ENCODE data around the gene SNRNP70.
"Not testable (repeated sequence)": the region's sequence is repeated elsewhere in the genome, so short reads cannot be mapped to it uniquely, and the experiment has no call there.

The SNRNP70 gene

GRCh38 chr19:49120325-49120683, 35.1 kb downstream of the SNRNP70 start:
- 26% methylated on average over 15 of the region's 16 CpGs for WGBS (ENCODE audit: insufficient coverage)

GRCh38 chr19:49120868-49121267, 35.6 kb downstream of the SNRNP70 start:
- ChIA-PET POLR2A (no interaction called here), CTCF (interaction anchor here (0.7 to 2.5 kb wide), 6 partner anchors 15 to 233 kb away, joined by 3 to 11 read pairs (median 4); no protein-coding TSS in a partner anchor)
- H3K27ac ChIP-seq (ENCODE audit: insufficient read depth in 1 of 2, low read depth in 1 of 2, low read length in 2 of 2, poor library complexity in 1 of 2, severe bottlenecking in 2 of 2): no peak overlapping the region
- 100% methylated on average over 2 of the region's 2 CpGs for WGBS (ENCODE audit: insufficient coverage)
- peaks cover 0 to 22% (median 11%) of the 10 kb centered on the region in 5 experiments for H3K27me3 ChIP-seq (replicated peaks in 2 of 5; ENCODE audit: control insufficient read depth in 4 of 5, insufficient read depth in 5 of 5, low read length in 4 of 5)
- H3K4me3 ChIP-seq (ENCODE audit: control insufficient read depth in 1 of 7, extremely low read depth in 1 of 7, insufficient read depth in 4 of 7, low read depth in 2 of 7, low read length in 6 of 7): no peak overlapping the region
- DNase-seq: no peak
- peaks cover 2 to 36% (median 25%) of the 10 kb centered on the region in 4 experiments for H3K4me1 ChIP-seq (ENCODE audit: control extremely low read depth in 1 of 4, control insufficient read depth in 4 of 4, insufficient read depth in 4 of 4, low read length in 3 of 4)
- no peaks in the 10 kb centered on the region for H3K9me3 ChIP-seq (ENCODE audit: control extremely low read depth in 1 of 5, control insufficient read depth in 4 of 5, insufficient read depth in 2 of 5, low read depth in 1 of 5, low read length in 4 of 5)
- H3K36me3 ChIP-seq (ENCODE audit: control insufficient read depth in 4 of 4, insufficient read depth in 4 of 4, low read length in 3 of 4): no peaks in the 10 kb centered on the region

More at GRCh38 chr19:49120325-49120683, 35.1 kb downstream of the SNRNP70 start:
- Histone ChIP-seq H3K27ac (ENCODE audit: insufficient read depth in 1 of 2, low read depth in 1 of 2, low read length in 2 of 2, poor library complexity in 1 of 2, severe bottlenecking in 2 of 2) (no peak overlapping the region), H3K36me3 (ENCODE audit: control insufficient read depth in 4 of 4, insufficient read depth in 4 of 4, low read length in 3 of 4) (no peaks in the 10 kb centered on the region), H3K4me3 (ENCODE audit: control insufficient read depth in 1 of 7, extremely low read depth in 1 of 7, insufficient read depth in 4 of 7, low read depth in 2 of 7, low read length in 6 of 7) (peak overlapping the region in 2 of 7 experiments; percentile 55 to 71), H3K27me3 (replicated peaks in 2 of 5; ENCODE audit: control insufficient read depth in 4 of 5, insufficient read depth in 5 of 5, low read length in 4 of 5) (peaks cover 0 to 22% (median 11%) of the 10 kb centered on the region in 5 experiments), H3K9me3 (ENCODE audit: control extremely low read depth in 1 of 5, control insufficient read depth in 4 of 5, insufficient read depth in 2 of 5, low read depth in 1 of 5, low read length in 4 of 5) (no peaks in the 10 kb centered on the region), H3K4me1 (ENCODE audit: control extremely low read depth in 1 of 4, control insufficient read depth in 4 of 4, insufficient read depth in 4 of 4, low read length in 3 of 4) (peaks cover 2 to 36% (median 25%) of the 10 kb centered on the region in 4 experiments)
- ChIA-PET CTCF (interaction anchor here (0.7 to 2.5 kb wide), 5 partner anchors 14 to 233 kb away, joined by 3 to 11 read pairs (median 4); no protein-coding TSS in a partner anchor), POLR2A (no interaction called here)
- no peak for DNase-seq

GRCh38 chr19:49121841-49122240, 36.6 kb downstream of the SNRNP70 start:
- POLR2A ChIA-PET; DNase-seq; H3K27ac ChIP-seq (ENCODE audit: insufficient read depth in 1 of 2, low read depth in 1 of 2, low read length in 2 of 2, poor library complexity in 1 of 2, severe bottlenecking in 2 of 2); H3K4me3 ChIP-seq (ENCODE audit: control insufficient read depth in 1 of 7, extremely low read depth in 1 of 7, insufficient read depth in 4 of 7, low read depth in 2 of 7, low read length in 6 of 7); H3K9me3 ChIP-seq (ENCODE audit: control extremely low read depth in 1 of 5, control insufficient read depth in 4 of 5, insufficient read depth in 2 of 5, low read depth in 1 of 5, low read length in 4 of 5); H3K36me3 ChIP-seq (ENCODE audit: control insufficient read depth in 4 of 4, insufficient read depth in 4 of 4, low read length in 3 of 4): not testable (repeated sequence)
- Histone ChIP-seq H3K4me1 (ENCODE audit: control extremely low read depth in 1 of 4, control insufficient read depth in 4 of 4, insufficient read depth in 4 of 4, low read length in 3 of 4) (peaks cover 2 to 28% (median 24%) of the 10 kb centered on the region in 4 experiments), H3K27me3 (replicated peaks in 2 of 5; ENCODE audit: control insufficient read depth in 4 of 5, insufficient read depth in 5 of 5, low read length in 4 of 5) (peaks cover 2 to 22% (median 11%) of the 10 kb centered on the region in 5 experiments)
- CTCF ChIA-PET: interaction anchor here (1.6 to 2.5 kb wide), 4 partner anchors 16 to 27 kb away, joined by 3 to 11 read pairs (median 6); no protein-coding TSS in a partner anchor
- 82% methylated on average over 5 of the region's 10 CpGs for WGBS (ENCODE audit: insufficient coverage)

- H3K9me3 ChIP-seq (ENCODE audit: control extremely low read depth in 1 of 5, control insufficient read depth in 4 of 5, insufficient read depth in 2 of 5, low read depth in 1 of 5, low read length in 4 of 5); H3K36me3 ChIP-seq (ENCODE audit: control insufficient read depth in 4 of 4, insufficient read depth in 4 of 4, low read length in 3 of 4); POLR2A ChIA-PET; H3K4me3 ChIP-seq (ENCODE audit: control insufficient read depth in 1 of 7, extremely low read depth in 1 of 7, insufficient read depth in 4 of 7, low read depth in 2 of 7, low read length in 6 of 7); DNase-seq; H3K27ac ChIP-seq (ENCODE audit: insufficient read depth in 1 of 2, low read depth in 1 of 2, low read length in 2 of 2, poor library complexity in 1 of 2, severe bottlenecking in 2 of 2): not testable (repeated sequence)
- CTCF ChIA-PET: interaction anchor here (1.2 to 1.6 kb wide), 2 partner anchors 10 to 23 kb away, joined by 3 read pairs; partner anchors contain the start of gene LIN7B
- H3K27me3 ChIP-seq (replicated peaks in 2 of 5; ENCODE audit: control insufficient read depth in 4 of 5, insufficient read depth in 5 of 5, low read length in 4 of 5): peaks cover 2 to 22% (median 11%) of the 10 kb centered on the region in 5 experiments
- 94% methylated on average over 10 of the region's 11 CpGs for WGBS (ENCODE audit: insufficient coverage)
- peaks cover 1 to 24% (median 16%) of the 10 kb centered on the region in 4 experiments for H3K4me1 ChIP-seq (ENCODE audit: control extremely low read depth in 1 of 4, control insufficient read depth in 4 of 4, insufficient read depth in 4 of 4, low read length in 3 of 4)
Observed at GRCh38 chr19:49123285-49123684, 38.0 kb downstream of the SNRNP70 start.

- Histone ChIP-seq H3K36me3 (ENCODE audit: control insufficient read depth in 4 of 4, insufficient read depth in 4 of 4, low read length in 3 of 4) (no peaks in the 10 kb centered on the region), H3K9me3 (ENCODE audit: control extremely low read depth in 1 of 5, control insufficient read depth in 4 of 5, insufficient read depth in 2 of 5, low read depth in 1 of 5, low read length in 4 of 5) (no peaks in the 10 kb centered on the region), H3K4me1 (ENCODE audit: control extremely low read depth in 1 of 4, control insufficient read depth in 4 of 4, insufficient read depth in 4 of 4, low read length in 3 of 4) (peaks cover 0 to 15% (median 8%) of the 10 kb centered on the region in 4 experiments), H3K27ac (ENCODE audit: insufficient read depth in 1 of 2, low read depth in 1 of 2, low read length in 2 of 2, poor library complexity in 1 of 2, severe bottlenecking in 2 of 2) (no peak overlapping the region), H3K27me3 (replicated peaks in 2 of 5; ENCODE audit: control insufficient read depth in 4 of 5, insufficient read depth in 5 of 5, low read length in 4 of 5) (peaks cover 2 to 15% (median 9%) of the 10 kb centered on the region in 5 experiments), H3K4me3 (ENCODE audit: control insufficient read depth in 1 of 7, extremely low read depth in 1 of 7, insufficient read depth in 4 of 7, low read depth in 2 of 7, low read length in 6 of 7) (no peak overlapping the region)
- POLR2A ChIA-PET: interaction anchor here (0.6 kb wide), 1 partner anchor 11 kb away, joined by 4 read pairs; the partner anchor contains the start of gene LIN7B
- no peak for DNase-seq
- CTCF ChIA-PET: interaction anchor here (0.8 kb wide), 1 partner anchor 11 kb away, joined by 5 read pairs; the partner anchor contains the start of gene LIN7B
- WGBS (ENCODE audit: insufficient coverage): 90% methylated on average over 11 of the region's 23 CpGs
Observed at GRCh38 chr19:49125025-49125731, 39.9 kb downstream of the SNRNP70 start.

- ChIA-PET POLR2A (no interaction called here), CTCF (no interaction called here)
- Histone ChIP-seq H3K4me3 (ENCODE audit: control insufficient read depth in 1 of 7, extremely low read depth in 1 of 7, insufficient read depth in 4 of 7, low read depth in 2 of 7, low read length in 6 of 7) (no peak overlapping the region), H3K27ac (ENCODE audit: insufficient read depth in 1 of 2, low read depth in 1 of 2, low read length in 2 of 2, poor library complexity in 1 of 2, severe bottlenecking in 2 of 2) (no peak overlapping the region), H3K27me3 (replicated peaks in 2 of 5; ENCODE audit: control insufficient read depth in 4 of 5, insufficient read depth in 5 of 5, low read length in 4 of 5) (peaks cover 0 to 4% (median 2%) of the 10 kb centered on the region in 5 experiments), H3K36me3 (ENCODE audit: control insufficient read depth in 4 of 4, insufficient read depth in 4 of 4, low read length in 3 of 4) (no peaks in the 10 kb centered on the region), H3K4me1 (ENCODE audit: control extremely low read depth in 1 of 4, control insufficient read depth in 4 of 4, insufficient read depth in 4 of 4, low read length in 3 of 4) (peaks cover 0 to 11% (median 6%) of the 10 kb centered on the region in 4 experiments), H3K9me3 (ENCODE audit: control extremely low read depth in 1 of 5, control insufficient read depth in 4 of 5, insufficient read depth in 2 of 5, low read depth in 1 of 5, low read length in 4 of 5) (peaks cover 0 to 2% (median 0%) of the 10 kb centered on the region in 5 experiments)
- DNase-seq: no peak
- WGBS (ENCODE audit: insufficient coverage): 100% methylated on average over 1 of the region's 4 CpGs
Observed at GRCh38 chr19:49126575-49126974, 41.3 kb downstream of the SNRNP70 start.

- peak overlapping the region in 1 of 7 experiments; percentile 52 for H3K4me3 ChIP-seq (ENCODE audit: control insufficient read depth in 1 of 7, extremely low read depth in 1 of 7, insufficient read depth in 4 of 7, low read depth in 2 of 7, low read length in 6 of 7)
- not testable (repeated sequence) for H3K27ac ChIP-seq (ENCODE audit: insufficient read depth in 1 of 2, low read depth in 1 of 2, low read length in 2 of 2, poor library complexity in 1 of 2, severe bottlenecking in 2 of 2); H3K9me3 ChIP-seq (ENCODE audit: control extremely low read depth in 1 of 5, control insufficient read depth in 4 of 5, insufficient read depth in 2 of 5, low read depth in 1 of 5, low read length in 4 of 5); DNase-seq; H3K36me3 ChIP-seq (ENCODE audit: control insufficient read depth in 4 of 4, insufficient read depth in 4 of 4, low read length in 3 of 4); H3K27me3 ChIP-seq (replicated peaks in 2 of 5; ENCODE audit: control insufficient read depth in 4 of 5, insufficient read depth in 5 of 5, low read length in 4 of 5)
- H3K4me1 ChIP-seq (ENCODE audit: control extremely low read depth in 1 of 4, control insufficient read depth in 4 of 4, insufficient read depth in 4 of 4, low read length in 3 of 4): peaks cover 0 to 11% (median 6%) of the 10 kb centered on the region in 4 experiments
- ChIA-PET CTCF (interaction anchor here (1.0 to 2.6 kb wide), 5 partner anchors 10 to 29 kb away, joined by 4 to 13 read pairs (median 10); partner anchors contain the start of gene LIN7B), POLR2A (interaction anchor here (0.9 kb wide), 1 partner anchor 16 kb away, joined by 3 read pairs; no protein-coding TSS in a partner anchor)
- WGBS (ENCODE audit: insufficient coverage): 100% methylated on average over 10 of the region's 12 CpGs
Observed at GRCh38 chr19:49127225-49127624, 42.0 kb downstream of the SNRNP70 start.

Data from common myeloid progenitor, CD34-positive (primary cell).